NT2/D1 (cell line): Measurements from ENCODE around the gene KCNT1.

Experiments used
- DNase-seq: peaks from one replicate; pipeline ENCODE4 v3.0.0-alpha.2; 2011; ENCODE audit warnings: low read depth, low spot score
- H3K27me3 ChIP-seq: 2 replicates; pipeline ENCODE4 v1.6.0; 2011; ENCODE audit warnings: mild to moderate bottlenecking; ENCODE audit not compliant: insufficient read length, insufficient read depth
- H3K36me3 ChIP-seq: 2 replicates; pipeline ENCODE4 v1.6.1; 2011; ENCODE audit warnings: mild to moderate bottlenecking, low read length, mixed read lengths; ENCODE audit not compliant: insufficient read depth, insufficient read length
- H3K4me1 ChIP-seq: 2 replicates; pipeline ENCODE4 v1.5.1; 2011; ENCODE audit not compliant: insufficient read depth, insufficient read length
- H3K4me3 ChIP-seq: 2 replicates; pipeline ENCODE4 v1.5.1; 2011; ENCODE audit warnings: low read depth; ENCODE audit not compliant: insufficient read length
- H3K9ac ChIP-seq: 2 replicates; pipeline ENCODE4 v1.6.0; 2011; ENCODE audit warnings: low read depth; ENCODE audit not compliant: insufficient read length
- H3K9me3 ChIP-seq: 2 replicates; pipeline ENCODE4 v1.5.1; 2011; ENCODE audit warnings: mild to moderate bottlenecking, low read length; ENCODE audit not compliant: insufficient read depth
- SUZ12 ChIP-seq: IDR thresholded peaks from 2 replicates; pipeline ENCODE4 v1.6.1; 2011; ENCODE audit not compliant: insufficient read length, insufficient read depth; ENCODE audit errors: extremely low read depth
- YY1 ChIP-seq: IDR thresholded peaks from 2 replicates; pipeline ENCODE4 v1.6.1; 2011; ENCODE audit not compliant: insufficient read length, insufficient read depth
- ZNF274 ChIP-seq: IDR thresholded peaks from 2 replicates; pipeline ENCODE4 v1.6.1; 2011; ENCODE audit warnings: mild to moderate bottlenecking, low read depth, low read length

The KCNT1 gene

DNA sequence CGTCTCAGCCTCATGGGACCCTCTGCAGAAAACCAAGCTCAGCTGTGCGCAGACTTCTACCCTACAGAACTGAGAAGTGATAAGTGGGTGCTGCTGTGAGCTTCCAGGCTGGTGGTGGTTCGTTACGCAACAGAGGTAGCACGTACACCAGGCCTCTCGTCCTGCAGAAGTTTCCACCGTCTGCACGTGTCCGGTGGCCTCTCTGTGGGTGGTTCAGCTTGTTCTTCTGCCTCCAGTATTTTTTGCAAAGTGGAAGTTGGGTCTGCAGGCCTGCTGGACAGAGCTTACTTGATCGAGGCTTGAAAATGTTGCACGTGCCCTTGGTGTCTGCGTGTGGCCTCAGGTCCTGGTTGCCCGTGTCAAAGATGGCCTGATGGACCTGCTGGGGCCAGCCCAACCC, 27.5 kb downstream of the KCNT1 start:
- DNase-seq = no peak
- Histone ChIP-seq H3K36me3 (no peaks in the 10 kb centered on the region), H3K9ac (no peak overlapping the region), H3K4me1 (peaks cover 2% of the 10 kb centered on the region), H3K9me3 (peaks cover 25% of the 10 kb centered on the region; the same call in 1 of the 2 replicates), H3K27me3 (peaks cover 9% of the 10 kb centered on the region), H3K4me3 (no peak overlapping the region)
- TF ChIP-seq SUZ12 (no peak), YY1 (no peak), ZNF274 (no peak)

DNA sequence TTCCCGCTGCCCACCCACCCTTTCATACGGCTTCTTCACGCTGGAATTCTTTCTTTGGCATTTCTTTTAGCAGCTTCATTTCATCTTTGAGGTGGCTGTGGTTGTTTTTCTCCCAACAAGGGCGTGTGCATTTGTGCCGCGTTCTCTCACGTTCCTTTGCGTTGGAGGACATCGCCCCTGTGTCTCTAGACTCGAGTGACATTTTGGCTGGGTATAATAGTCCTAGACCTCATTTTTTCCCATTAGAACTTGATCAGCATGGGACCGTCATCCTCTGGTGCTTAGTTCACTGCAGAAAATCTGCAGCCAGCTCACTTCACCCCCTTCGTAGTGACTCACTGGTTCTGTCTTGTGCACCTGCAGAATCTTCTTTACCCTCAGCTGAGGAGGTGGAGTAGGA, 29.5 kb downstream of the KCNT1 start:
- TF ChIP-seq YY1 (no peak), ZNF274 (no peak), SUZ12 (no peak)
- peaks cover 24% of the 10 kb centered on the region for H3K27me3 ChIP-seq

DNA sequence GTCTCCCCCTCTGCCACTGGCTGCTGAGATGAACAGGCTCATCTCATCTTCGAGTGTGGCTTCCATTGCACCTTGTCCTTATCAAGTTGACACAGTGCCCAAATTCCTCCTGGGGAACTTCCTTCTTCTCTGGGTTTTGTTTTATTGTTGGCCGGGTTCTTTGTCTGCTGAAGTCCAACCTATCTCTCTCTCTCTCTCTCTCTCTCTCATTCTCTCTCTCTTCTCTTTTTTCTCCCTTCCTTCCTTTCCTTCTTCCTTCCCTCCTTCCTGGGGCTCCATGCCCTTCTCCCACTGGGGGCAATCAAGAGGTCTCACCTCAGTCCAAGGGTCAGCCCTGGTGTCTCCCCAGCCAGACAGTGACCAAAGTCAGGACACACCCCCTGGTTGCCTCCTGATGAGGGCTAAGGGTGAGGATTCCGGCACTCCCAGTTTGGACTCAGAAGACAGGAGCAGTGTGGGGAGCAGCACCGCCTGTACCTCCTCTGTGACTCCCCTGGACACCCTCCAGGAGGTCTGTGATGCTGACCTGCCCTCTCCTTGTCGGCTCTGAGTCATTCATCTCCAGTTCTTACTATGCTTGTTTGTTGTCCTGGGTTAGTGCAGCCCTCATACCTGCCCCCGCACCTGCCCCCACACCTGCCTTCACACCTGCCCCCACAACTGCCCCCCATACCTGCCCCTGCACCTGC, 30.7 kb downstream of the KCNT1 start:
- H3K9ac ChIP-seq = no peak overlapping the region
- H3K4me3 ChIP-seq = no peak overlapping the region
- peaks cover 34% of the 10 kb centered on the region for H3K27me3 ChIP-seq
- TF ChIP-seq ZNF274 = no peak
- no peak for TF ChIP-seq SUZ12
- TF ChIP-seq YY1 = no peak
- peaks cover 32% of the 10 kb centered on the region; the same call in 1 of the 2 replicates for H3K9me3 ChIP-seq
- H3K4me1 ChIP-seq = peaks cover 12% of the 10 kb centered on the region
- H3K36me3 ChIP-seq = no peaks in the 10 kb centered on the region
- no peak for DNase-seq

More for the DNA sequence above, 29.5 kb downstream of the KCNT1 start:
- peaks cover 32% of the 10 kb centered on the region; the same call in 1 of the 2 replicates for H3K9me3 ChIP-seq
- peaks cover 9% of the 10 kb centered on the region for H3K4me1 ChIP-seq
- DNase-seq = no peak
- H3K9ac ChIP-seq = no peak overlapping the region
- no peaks in the 10 kb centered on the region for H3K36me3 ChIP-seq
- H3K4me3 ChIP-seq = no peak overlapping the region

DNA sequence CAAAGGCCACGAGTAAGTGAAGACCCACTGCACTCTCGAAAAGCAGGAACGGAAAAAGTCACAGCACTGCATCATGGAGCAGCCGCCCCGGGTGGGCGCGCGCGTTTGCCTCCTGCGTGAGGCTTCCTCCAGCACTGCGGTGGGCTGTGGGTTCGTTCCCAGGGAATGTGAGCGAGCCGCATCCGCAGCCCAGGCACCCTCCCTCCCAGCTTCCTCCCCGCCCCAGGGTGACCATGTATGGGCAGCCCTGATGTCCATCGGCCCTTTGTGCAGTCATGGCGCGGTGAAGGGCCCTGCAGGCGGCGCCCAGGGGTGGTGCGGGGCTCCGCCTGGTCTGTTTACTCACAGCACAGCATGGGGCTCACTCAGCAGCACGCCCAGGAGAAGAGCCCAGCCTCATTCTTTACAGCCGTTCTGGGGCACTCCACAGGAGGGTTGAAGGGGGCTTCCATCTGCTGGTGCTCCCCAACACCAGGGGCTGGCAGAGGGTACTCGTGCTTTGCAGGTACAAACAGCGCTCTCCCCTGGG, 32.7 kb downstream of the KCNT1 start:
- H3K27me3 ChIP-seq = peaks cover 39% of the 10 kb centered on the region
- no peak overlapping the region for H3K9ac ChIP-seq
- DNase-seq = no peak
- H3K36me3 ChIP-seq = no peaks in the 10 kb centered on the region
- no peak overlapping the region for H3K4me3 ChIP-seq
- H3K9me3 ChIP-seq = peaks cover 32% of the 10 kb centered on the region; the same call in 1 of the 2 replicates
- TF ChIP-seq SUZ12 = no peak
- TF ChIP-seq YY1 = no peak
- TF ChIP-seq ZNF274 = no peak
- peaks cover 23% of the 10 kb centered on the region for H3K4me1 ChIP-seq

DNA sequence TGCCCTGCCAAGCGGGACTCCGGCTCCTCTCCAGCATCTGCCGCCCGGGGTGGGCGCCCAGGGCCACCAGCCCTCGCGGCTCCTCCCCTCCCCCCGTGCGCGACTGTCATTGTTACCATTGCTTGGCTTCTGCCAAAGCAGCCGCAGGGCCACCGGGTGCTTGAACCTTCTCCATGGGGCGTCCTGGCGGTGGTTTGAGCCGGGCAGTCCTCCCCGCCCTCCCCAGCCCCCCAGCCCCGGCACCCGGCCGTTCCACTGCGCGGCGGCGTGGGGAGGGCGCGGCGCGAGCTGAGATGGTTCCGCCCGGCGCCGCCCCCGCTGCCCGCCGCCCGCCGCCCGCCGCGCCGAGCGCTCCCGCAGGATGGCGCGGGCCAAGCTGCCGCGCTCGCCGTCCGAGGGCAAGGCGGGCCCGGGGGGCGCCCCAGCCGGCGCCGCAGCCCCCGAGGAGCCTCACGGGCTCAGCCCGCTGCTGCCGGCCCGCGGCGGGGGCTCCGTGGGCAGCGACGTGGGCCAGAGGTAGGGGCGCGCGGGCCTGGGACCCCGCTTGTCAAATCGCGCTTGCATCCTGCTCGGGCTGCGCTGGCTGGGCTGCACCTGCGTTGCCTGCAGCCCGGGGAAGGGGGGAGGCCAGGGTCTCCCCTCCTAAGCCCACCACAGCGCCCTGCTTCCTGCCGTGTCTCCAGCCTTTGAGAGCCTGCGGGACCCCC, 34.4 kb downstream of the KCNT1 start:
- Histone ChIP-seq H3K9ac (peak overlapping the region; percentile 42), H3K4me1 (peaks cover 30% of the 10 kb centered on the region), H3K9me3 (peaks cover 26% of the 10 kb centered on the region; the same call in 1 of the 2 replicates), H3K4me3 (peak overlapping the region; percentile 31), H3K36me3 (no peaks in the 10 kb centered on the region), H3K27me3 (peaks cover 39% of the 10 kb centered on the region)
- no peak for DNase-seq
- TF ChIP-seq SUZ12 = no peak
- no peak for TF ChIP-seq YY1
- TF ChIP-seq ZNF274 = no peak

DNA sequence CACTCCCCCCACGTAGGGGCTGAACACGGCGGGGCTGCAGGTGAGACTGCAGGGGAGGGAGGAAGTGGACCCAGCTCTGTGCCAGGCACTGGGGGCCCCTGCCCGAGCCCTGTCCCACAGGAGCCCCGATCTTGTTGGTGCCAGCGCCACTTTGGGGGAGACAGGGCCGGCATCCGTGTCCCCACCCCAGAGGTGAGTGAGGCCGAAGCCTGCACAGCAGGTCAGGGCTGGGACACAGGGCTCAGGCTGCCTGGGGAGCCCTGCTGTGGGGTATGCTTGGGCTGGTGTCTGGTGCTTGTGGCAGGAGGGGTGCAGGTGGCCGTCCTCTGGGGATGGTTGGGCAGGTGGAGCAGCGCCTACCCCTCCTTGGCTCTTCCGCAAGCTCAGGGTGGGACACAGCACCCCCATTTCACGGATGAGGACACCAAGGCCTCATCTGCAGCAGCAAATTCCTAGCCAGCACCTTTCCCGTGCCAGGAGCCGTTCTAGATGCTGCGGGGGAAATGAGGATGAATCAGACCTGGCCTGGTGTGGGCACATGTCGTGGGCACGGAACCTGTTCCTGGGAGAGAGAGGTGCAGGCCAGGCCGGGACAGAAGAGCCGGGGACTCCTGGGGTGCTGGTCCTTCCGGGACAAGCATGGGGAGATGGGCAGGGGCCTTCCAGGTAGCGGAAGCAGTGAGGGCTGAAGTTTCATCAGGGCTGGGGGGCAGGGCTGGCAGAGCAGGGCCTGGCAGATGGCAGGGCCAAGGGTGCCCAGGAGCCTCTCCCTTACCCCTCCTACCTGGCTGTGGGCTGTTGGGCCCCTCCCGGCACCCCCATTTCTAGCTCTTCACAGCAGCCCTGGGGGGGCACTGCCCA, 35.2 kb downstream of the KCNT1 start:
- H3K27me3 ChIP-seq = peaks cover 39% of the 10 kb centered on the region
- no peaks in the 10 kb centered on the region for H3K36me3 ChIP-seq
- TF ChIP-seq ZNF274 (no peak), SUZ12 (no peak), YY1 (no peak)
- H3K9ac ChIP-seq = peak overlapping the region; percentile 56
- H3K9me3 ChIP-seq = peaks cover 21% of the 10 kb centered on the region; the same call in 1 of the 2 replicates
- H3K4me3 ChIP-seq = peak overlapping the region; percentile 30
- peaks cover 34% of the 10 kb centered on the region for H3K4me1 ChIP-seq
- no peak for DNase-seq
